HAP-1 (cell line): Measurements from ENCODE around the gene TOMM7.
"Not testable (repeated sequence)": the region's sequence is repeated elsewhere in the genome, so short reads cannot be mapped to it uniquely, and the experiment has no call there.

ENCODE experiments used
- DNase-seq, 2 experiments: peaks; one replicate each; pipeline ENCODE4 v3.0.0-alpha.2; 2016 to 2020; ENCODE audit warnings: low spot score in 2 of 2
- H3K27me3 ChIP-seq: fragments of 250-450 bp; sonication (Bioruptor Pico); 2 replicates; pipeline ENCODE4 v1.5.1; 2020; ENCODE audit warnings: low read depth, mild to moderate bottlenecking, moderate library complexity
- H3K36me3 ChIP-seq: fragments of 250-450 bp; sonication (Bioruptor Pico); replicated peaks from 2 replicates; pipeline ENCODE4 v1.5.1; 2020; ENCODE audit warnings: mild to moderate bottlenecking
- H3K4me1 ChIP-seq: fragments of 250-450 bp; sonication (Bioruptor Pico); 2 replicates; pipeline ENCODE4 v1.5.1; 2020; ENCODE audit warnings: mild to moderate bottlenecking
- H3K4me3 ChIP-seq: fragments of 250-450 bp; sonication (Bioruptor Pico); 2 replicates; pipeline ENCODE4 v1.5.1; 2020; ENCODE audit warnings: mild to moderate bottlenecking, moderate library complexity
- H3K9me3 ChIP-seq: fragments of 250-450 bp; sonication (Bioruptor Pico); 2 replicates; pipeline ENCODE4 v1.5.1; 2020; ENCODE audit warnings: mild to moderate bottlenecking, moderate library complexity
- in situ Hi-C: fragments of 300-500 bp; cut with MboI; formaldehyde crosslinking; loops from 3 replicates; pipeline ENCODE4 v1.14.3; 2020; ENCODE audit warnings: low sequenced_read_pairs, inconsistent platforms, mixed read lengths

Gene TOMM7

GRCh38 chr7:22779730-22780323 lies 42.8 kb downstream of the TOMM7 start:
- H3K4me1 ChIP-seq, in situ Hi-C loops, H3K9me3 ChIP-seq, H3K27me3 ChIP-seq, H3K4me3 ChIP-seq, DNase-seq, H3K36me3 ChIP-seq: not testable (repeated sequence)

DNA sequence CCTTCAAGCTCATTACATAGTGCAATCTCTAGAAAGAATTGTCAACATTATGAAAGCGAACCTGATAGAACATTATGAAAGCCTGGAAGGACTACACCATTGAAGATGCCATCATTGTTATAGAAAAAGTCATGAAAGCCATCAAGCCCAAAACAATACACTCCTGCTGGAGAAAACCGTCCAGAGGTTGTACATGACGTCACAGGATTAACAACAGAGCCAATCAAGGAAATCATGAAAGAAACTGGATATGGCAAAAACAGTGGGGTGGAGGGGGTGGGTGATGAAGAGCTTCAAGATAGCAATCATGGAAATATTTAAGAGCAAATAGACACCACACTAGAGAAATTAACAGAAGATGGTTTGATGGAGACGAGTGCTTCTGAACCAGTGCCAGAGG lies 45.7 kb downstream of the TOMM7 start:
- peaks cover 2% of the 10 kb centered on the region; the same call in 1 of the 2 replicates for H3K27me3 ChIP-seq
- no peak overlapping the region for H3K4me3 ChIP-seq
- no peaks in the 10 kb centered on the region for H3K9me3 ChIP-seq
- in situ Hi-C loops: no loop called here
- no peaks in the 10 kb centered on the region for H3K4me1 ChIP-seq
- no peaks in the 10 kb centered on the region for H3K36me3 ChIP-seq
- DNase-seq: no peak

DNA sequence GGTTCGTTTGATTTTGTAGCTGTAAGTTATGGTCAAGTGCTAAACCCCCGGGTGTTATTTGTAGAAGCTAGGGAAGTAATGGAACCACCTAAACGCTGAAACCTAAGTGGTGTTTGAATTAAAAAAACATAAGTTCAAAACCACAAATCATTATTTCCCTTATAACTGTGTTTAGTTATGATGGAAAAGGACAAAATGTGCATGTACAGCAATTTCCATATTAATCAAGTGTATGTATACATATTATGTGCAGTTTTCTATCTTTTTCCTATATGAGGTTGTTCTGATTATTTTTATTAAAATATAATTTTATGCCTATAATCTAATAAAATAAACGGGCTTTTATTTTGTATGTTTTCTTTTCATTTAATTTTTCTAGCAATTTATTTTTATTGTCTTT lies 49.8 kb downstream of the TOMM7 start:
- Histone ChIP-seq H3K27me3 (peaks cover 6% of the 10 kb centered on the region), H3K36me3 (no peaks in the 10 kb centered on the region), H3K4me1 (no peaks in the 10 kb centered on the region), H3K4me3 (no peak overlapping the region), H3K9me3 (no peaks in the 10 kb centered on the region)
- in situ Hi-C loops: no loop called here
- no peak for DNase-seq

DNA sequence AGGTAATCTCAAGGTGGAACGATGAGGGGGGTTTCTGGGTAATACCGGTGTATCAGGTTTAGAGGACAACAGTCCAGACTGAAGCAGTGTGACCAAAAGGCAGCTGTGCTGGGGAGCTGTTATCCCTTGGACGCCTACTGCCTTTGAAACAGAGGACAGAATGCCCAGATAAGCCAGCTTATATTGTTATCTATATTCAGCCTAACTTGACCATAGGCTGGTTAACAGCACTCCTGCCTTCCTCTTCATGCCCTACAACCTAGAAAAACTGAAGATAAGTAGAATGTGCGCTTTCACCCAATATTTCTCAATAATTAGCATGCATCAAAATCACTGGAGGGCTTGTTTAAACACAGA lies 50.8 kb downstream of the TOMM7 start:
- no peaks in the 10 kb centered on the region for H3K4me1 ChIP-seq
- H3K4me3 ChIP-seq: no peak overlapping the region
- H3K9me3 ChIP-seq: no peaks in the 10 kb centered on the region
- H3K36me3 ChIP-seq: no peaks in the 10 kb centered on the region
- H3K27me3 ChIP-seq: peaks cover 8% of the 10 kb centered on the region
- in situ Hi-C loops: no loop called here
- no peak for DNase-seq

DNA sequence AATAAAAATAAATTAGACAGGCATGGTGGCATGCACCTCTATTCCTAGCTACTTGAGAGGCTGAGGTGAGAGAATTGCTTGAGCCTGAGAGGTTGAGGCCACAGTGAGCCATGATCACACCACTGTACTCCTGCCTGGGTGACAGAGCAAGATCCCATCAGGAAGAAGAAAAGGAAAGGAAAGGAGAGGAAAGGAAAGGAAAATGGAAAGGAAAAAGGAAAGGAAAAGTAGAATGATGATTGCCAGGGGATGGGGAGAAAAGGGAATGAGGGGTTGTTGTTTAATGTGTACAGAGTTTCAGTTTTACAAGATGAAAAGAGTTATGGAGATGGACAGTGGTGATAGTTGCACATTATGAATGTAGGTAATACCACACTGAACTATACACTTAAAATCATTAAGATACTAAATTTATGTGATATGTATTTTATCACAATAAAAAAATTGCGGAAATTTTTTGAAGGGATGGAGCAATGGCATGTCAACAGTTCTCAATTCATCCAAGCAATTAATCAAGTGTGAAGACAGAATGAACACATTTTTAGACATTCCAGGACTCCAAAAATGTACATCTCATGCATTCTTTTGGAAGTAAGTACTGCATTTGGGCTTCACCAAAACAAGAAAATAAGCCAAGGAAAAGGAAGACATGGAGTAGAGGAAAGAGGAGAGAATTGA lies 51.3 kb downstream of the TOMM7 start:
- no peaks in the 10 kb centered on the region for H3K36me3 ChIP-seq
- H3K4me3 ChIP-seq: no peak overlapping the region
- in situ Hi-C loops: no loop called here
- H3K9me3 ChIP-seq: no peaks in the 10 kb centered on the region
- peaks cover 13% of the 10 kb centered on the region for H3K27me3 ChIP-seq
- no peaks in the 10 kb centered on the region for H3K4me1 ChIP-seq
- DNase-seq: no peak

GRCh38 chr7:22765609-22766008 lies 57.0 kb downstream of the TOMM7 start:
- Histone ChIP-seq H3K4me1 (no peaks in the 10 kb centered on the region), H3K9me3 (no peaks in the 10 kb centered on the region), H3K36me3 (no peaks in the 10 kb centered on the region), H3K27me3 (peaks cover 13% of the 10 kb centered on the region), H3K4me3 (no peak overlapping the region)
- in situ Hi-C loops: no loop called here
- DNase-seq: no peak
